Mammary epithelial cell (primary cell): Measurements from ENCODE around the gene BIK.

ENCODE experiments used
- CTCF ChIP-seq, 2 donors: IDR thresholded peaks in 1 of 2; conservative IDR thresholded peaks in 1 of 2; 2 replicates each; pipeline ENCODE4 v1.5.1; 2011 to 2012; ENCODE audit warnings: inconsistent platforms in 2 of 2, low read length in 2 of 2, mild to moderate bottlenecking in 2 of 2, control low read depth in 1 of 2, low read depth in 1 of 2; ENCODE audit not compliant: insufficient read depth in 1 of 2; ENCODE audit errors: extremely low read depth in 1 of 2
- EZH2 ChIP-seq: IDR thresholded peaks from 2 replicates; pipeline ENCODE4 v1.6.1; 2012; ENCODE audit warnings: low read length, inconsistent platforms, borderline replicate concordance

- TF ChIP-seq CTCF (conservative IDR thresholded peaks at IDR 0.05 in 1 of 2, IDR thresholded peaks at IDR 0.05 in 1 of 2; ENCODE audit: extremely low read depth in 1 of 2, insufficient read depth in 1 of 2, low read depth in 1 of 2, low read length in 2 of 2) (no peak), EZH2 (no peak)
Measured at GRCh38 chr22:43100225-43100624, 10.3 kb upstream of the BIK start.
